IPS-NIHi11 (cell line): Measurements from ENCODE around the gene NDRG2.
"Not testable (repeated sequence)": the region's sequence is repeated elsewhere in the genome, so short reads cannot be mapped to it uniquely, and the experiment has no call there.

Experiments used
- DNase-seq: peaks from one replicate; pipeline ENCODE4 v3.0.0; 2012; ENCODE audit warnings: mixed read lengths, low spot score

The NDRG2 gene

GRCh38 chr14:21055432-21056117 is 30.7 kb upstream of the NDRG2 start:
- DNase-seq, result no peak

DNA sequence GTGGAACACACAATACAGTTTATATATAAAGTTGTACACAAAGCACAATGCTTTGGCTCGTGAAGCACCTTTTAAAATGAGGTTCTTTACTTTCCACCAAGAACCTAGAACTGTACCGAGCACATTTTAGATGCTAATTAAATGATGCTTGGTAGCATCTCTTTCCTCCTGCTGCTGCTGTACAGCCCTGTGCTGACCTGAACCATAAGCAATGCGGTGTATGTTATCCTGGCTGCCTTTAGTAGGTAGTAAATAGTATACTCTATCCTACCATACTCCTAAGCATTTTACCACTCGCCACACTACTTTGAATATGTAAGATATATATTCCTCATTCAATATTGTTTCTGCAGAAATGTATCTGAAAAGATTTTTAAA is 29.9 kb upstream of the NDRG2 start:
- no peak for DNase-seq

DNA sequence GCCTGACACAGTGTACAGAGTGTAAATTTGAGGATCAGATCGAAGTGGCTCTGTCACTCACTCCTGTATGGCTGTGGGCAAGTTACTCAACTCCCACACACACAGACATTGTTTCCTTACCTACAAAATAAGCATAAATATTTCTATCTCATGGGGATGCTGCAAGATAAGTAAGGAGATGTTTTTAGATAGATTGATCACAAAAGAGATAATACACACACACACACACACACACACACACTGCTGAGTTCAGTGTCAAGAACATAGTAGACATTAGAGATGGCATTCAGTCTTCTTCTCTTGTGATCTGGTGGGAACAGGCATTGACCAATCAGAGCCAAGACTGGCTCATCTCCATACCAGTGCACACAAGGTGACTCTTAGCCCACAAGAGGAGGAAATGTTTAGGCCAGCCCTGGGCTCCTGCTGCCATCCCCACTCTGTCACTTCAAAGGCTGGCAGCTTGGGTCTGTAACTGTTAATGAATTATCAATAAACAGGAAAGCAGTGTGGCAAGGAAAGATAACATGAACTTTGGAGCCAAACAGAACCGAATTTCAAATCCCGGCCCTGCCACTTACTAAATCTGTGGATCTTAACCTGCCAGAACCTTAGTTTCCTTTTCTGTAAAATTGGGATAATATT is 29.4 kb upstream of the NDRG2 start:
- no peak for DNase-seq

DNA sequence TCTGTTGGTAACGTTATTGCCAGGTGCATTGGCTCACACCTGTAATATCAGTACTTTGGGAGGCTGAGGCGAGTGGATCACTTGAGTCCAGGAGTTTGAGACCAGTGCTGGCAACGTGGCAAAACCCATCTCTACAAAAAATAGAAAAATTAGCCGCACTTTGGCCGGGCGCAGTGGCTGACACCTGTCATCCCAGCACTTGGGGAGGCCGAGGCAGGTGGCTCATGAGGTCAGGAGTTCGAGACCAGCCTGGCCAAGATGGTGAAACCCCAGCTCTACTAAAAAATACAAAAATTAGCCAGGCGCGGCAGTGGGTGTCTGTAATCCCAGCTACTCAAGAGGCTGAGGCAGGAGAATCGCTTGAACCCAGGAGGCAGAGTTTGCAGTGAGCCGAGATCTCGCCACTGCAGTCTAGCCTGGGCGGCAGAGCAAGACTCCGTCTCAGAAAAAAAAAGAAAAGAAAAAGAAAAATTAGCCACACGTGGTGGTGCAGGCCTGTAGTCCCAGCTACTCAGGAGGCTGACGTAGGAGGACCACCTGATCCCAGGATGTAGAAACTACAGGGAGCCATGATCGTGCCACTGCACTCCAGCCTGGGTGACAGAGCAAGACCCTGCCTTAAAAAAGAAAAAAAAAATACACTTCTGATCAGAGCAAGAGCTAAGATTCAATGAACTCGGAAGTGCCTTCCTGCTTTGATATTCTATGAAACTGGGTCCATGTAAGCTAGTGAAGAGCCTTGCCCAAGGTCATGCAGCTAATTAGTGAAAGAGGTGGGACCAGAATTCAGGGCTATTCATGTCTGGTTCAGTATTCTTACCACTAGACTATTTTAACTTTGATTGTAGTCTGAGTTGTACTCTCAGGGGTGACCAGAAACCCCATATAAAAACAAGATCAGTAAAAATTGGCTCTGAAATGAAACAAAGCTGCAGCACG is 28.6 kb upstream of the NDRG2 start:
- DNase-seq, result no peak

GRCh38 chr14:21050597-21050996 is 25.7 kb upstream of the NDRG2 start:
- no peak for DNase-seq

- no peak for DNase-seq
These were observed 24.4 kb upstream of the NDRG2 start for GRCh38 chr14:21049271-21049673.

- no peak for DNase-seq
These were observed 23.8 kb upstream of the NDRG2 start for GRCh38 chr14:21048638-21049037.

- DNase-seq, result no peak
These were observed 22.5 kb upstream of the NDRG2 start for GRCh38 chr14:21047378-21047781.

- no peak for DNase-seq
These were observed 19.2 kb upstream of the NDRG2 start for GRCh38 chr14:21043974-21044618.

DNA sequence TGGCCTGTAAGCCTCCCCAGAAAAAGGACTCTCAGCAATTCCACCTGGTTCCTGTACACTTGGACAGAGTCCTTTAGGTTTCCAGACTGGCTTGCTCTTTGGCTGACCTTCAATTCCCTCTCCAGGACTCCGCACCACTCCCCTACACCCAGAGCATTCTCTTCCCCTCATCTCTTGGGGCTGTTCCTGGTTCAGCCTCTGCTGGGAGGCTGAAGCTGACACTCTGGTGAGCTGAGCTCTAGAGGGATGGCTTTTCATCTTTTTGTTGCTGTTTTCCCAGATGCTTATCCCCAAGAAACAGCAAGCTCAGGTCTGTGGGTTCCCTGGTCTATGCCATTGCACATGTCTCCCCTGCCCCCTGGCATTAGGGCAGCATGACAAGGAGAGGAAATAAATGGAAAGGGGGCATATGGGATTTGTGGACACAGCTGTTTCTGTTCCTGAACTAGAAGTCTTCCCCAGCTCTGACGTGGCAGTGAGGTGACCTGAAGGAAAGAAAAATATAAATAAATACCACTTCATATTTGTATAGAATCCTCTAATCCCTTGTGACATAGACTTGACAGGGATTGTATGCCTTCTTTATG is 18.6 kb upstream of the NDRG2 start:
- no peak for DNase-seq

DNA sequence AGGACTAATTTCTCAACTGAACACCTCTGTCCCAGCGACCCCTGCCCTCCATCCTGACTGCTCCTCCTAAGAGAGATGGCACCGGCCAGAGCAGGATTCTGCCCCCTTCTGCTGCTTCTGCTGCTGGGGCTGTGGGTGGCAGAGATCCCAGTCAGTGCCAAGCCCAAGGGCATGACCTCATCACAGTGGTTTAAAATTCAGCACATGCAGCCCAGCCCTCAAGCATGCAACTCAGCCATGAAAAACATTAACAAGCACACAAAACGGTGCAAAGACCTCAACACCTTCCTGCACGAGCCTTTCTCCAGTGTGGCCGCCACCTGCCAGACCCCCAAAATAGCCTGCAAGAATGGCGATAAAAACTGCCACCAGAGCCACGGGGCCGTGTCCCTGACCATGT is 18.1 kb upstream of the NDRG2 start:
- DNase-seq, result no peak

DNA sequence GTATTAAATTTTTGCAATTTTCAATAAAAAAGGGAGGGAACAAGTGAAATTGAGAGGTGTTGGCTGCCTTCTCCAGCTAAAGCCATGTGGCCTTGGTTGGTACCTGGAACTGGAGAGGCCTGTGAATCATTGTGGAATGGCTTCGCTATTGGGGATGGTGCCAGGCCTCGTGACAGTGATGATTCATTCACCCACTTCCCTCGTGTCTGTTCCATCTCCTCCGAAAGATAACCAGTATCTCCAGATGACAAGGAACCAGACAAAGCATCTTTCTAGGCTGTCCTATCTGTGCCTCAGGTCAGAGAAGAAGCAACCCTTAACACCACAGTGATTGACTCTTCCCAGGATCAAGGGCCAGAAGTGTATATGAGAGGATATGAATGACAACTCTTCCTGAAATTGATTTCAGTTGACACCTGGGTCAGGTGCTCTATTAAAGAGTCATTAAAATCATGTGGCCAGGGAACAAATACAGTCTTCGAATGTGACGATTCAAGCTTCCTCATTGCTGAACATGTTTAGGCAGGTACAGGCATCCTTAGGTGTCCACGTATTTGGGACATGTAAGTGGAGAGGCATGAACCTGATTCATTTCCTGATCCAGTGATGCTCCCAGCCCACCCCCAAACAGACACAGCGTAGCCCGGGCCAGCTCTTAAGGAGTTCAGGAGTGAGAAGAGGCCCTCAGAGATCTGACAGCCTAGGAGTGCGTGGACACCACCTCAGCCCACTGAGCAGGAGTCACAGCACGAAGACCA is 17.0 kb upstream of the NDRG2 start, which contains the start of gene RNASE7:
Gene RNASE7 (plus strand): TSS at position 687 of the 758 bp plus-strand sequence. CDS start 631 bp downstream, outside the sequence.
- DNase-seq, result no peak

GRCh38 chr14:21040941-21041340 is 16.1 kb upstream of the NDRG2 start:
- not testable (repeated sequence) for DNase-seq

DNA sequence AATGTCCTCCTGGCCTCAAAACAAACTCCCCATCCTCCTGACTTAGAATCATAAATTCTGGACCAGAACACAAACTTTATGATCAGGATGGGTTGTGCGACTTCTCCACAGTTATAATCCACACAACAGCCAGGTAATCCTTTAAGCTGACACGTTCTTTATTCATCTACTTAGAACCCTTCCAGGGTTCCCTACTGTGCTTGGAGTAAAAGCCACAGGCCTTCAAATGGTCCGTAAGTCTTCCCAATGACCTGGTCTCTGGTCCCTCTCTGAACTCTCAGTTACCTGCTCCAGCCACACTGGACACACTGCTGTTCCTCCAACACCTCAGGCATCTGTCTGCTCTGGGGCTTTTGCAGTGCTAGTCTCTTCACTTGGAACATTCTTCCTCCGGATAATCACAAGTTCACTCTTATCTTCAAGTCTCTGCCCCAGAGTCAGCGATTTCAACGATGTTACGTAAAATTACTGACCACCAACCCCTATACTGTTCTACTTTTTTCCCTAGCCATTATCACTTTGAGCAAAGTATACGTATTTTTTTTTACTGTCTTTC is 15.6 kb upstream of the NDRG2 start:
- no peak for DNase-seq

DNA sequence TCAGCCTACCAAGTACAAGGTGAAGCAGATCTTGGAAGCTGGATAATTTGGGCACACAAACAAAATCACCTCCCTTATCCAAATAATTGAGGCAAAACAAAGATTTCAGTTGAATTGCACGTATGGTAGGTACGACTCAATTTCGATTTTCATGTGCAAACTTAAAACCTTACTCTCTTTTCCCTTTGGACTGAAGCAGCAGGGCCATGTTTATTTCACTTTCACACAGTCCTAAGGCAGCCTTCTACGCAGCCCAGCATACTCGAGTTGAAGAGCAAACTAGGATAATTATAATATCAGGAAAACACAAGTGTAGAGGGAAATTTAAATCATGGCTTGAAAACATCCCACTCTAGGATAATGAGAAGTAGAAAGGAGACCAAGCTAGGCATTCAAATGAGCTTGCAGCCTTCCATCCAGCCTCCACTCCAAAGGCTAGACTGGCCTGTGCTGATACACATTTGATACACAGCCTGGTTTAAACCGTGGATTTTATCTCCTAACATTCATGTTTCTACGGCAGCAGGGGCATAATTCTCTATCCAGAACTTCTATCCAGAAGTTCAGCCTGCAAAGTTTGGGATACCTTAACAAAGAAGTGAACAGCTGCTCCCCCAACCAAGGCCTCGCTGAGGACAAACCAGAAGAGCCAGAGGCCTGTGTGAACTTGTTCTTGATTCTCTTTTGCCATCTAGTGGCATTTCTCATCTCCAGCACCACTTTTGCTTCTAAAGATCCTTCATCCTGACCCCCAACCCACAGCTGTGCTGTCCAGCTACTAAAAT is 14.9 kb upstream of the NDRG2 start:
- peak; percentile 73 for DNase-seq

DNA sequence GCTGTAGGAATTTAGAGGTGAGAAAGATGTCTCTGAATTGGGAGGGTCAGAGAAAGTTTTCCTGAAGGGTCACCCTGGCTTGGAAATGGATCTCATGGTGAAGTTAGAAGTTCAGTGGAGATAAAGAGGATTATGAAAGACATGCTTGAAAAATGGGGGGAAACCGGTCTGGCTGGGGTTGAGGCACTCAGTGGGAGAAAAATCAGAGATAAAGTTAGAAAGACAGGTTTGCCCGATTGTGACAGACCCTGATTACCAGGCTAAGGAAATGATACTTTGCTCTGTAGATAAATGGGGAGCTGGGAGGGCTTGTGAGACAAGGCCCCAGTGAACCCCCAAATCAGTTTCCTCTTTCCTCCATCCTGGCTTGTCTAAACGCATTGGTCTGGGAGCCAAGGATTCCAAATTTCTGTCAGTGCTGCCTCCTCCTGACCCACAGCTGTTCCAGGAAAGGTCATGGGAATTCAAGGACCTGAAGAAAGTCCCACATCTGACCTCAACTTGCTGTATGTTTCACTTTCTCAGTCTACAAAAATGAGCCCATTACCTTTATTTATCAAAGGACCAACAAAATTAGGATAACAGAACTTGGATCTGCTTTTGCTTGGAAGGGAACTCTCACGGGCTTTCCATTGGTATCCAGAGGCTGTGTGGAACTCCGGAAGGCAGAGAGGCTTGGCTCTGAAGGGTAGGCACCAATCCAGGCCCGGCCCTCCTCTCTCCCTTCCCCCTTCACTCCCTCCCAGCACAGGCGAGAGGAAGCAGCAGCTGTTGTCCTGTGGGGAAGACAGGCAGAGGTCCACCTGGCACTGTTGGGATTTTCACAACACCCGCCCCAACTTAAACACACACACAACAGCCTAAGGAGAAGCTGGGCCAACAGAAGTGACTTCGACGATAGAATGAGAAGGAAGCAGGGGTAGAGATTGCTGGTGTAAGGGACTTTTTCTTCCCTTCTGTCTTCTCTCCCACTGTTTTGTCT is 13.9 kb upstream of the NDRG2 start:
- DNase-seq, result peak; percentile 54

- DNase-seq, result no peak
These were observed 12.3 kb upstream of the NDRG2 start for GRCh38 chr14:21037156-21037555.

DNA sequence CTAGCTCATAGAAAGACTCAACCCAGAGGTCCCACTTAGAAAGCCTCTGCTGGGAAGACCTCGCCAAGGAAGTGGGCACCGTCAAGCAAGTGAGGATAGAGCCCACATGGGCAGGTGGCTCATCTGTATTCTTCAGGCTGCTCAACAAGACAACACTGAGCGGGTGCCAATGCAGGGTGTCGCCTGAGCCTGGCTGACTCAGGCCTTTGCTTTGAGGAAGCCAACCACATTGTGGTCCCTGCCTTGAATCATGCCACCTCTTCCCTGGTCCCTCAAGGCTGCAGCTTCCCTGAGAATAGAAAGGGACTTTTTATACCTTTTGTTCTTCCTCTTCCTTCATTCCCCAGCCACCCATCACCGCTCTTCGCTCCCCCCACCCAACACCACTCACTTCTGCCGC is 11.9 kb upstream of the NDRG2 start:
- no peak for DNase-seq

- DNase-seq, result no peak
These were observed 9.8 kb upstream of the NDRG2 start, which contains the start of gene RNASE13 for GRCh38 chr14:21034707-21035106. Gene RNASE13 (minus strand): TSS chr14:21034807. CDS start chr14:21034288, 519 bp downstream.
